ENCODE results near the gene GALNT10.

DNA sequence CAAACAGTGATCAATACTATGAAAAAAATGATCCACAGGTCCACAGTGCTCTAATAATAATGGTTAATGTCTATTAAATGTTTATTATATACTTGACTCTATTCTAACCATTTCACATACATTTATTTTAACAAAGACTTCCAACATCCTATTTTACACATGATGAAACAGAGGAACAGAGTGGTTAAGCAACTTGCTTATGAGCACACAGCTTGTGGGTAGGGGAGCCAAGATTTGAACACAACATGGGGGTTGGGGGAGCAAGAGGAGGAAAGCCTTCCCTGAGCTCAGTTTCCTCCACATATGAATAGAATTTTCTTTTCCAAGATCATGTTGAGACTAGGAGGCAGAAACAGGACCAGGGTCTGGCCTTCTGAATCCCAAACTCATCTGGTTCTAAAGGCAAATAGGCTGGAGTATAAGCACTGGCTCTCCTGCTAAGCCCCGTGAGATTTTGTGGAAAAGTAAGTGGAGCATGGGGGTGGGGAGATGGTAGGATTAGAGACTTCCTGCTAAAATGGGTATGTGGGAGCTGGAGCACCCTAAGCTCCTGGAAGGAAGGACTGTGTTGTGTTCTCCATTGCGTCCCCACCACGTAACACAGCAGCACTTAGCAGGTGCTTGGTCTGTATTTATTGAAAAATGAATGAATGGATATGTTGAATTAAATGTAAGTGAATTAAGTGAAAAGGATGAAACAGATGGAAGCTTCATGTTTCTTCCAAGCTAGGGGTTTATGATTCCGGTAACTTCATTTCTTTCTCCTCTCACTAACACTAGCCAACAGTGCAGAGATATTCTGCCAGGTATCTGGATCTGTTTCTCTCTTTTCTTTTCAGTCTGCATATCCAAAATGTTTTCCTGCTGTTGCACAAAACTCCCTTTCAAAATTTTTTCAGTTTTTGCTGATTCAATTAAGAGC is 26.9 kb upstream of the GALNT10 start:
- TF ChIP-seq CTCF (IDR thresholded peaks at IDR 0.05; ENCODE audit: control extremely low read depth in 1 of 3, insufficient read depth in 1 of 3, low read depth in 1 of 3, low read length in 3 of 3) (no peak), YY1 (IDR thresholded peaks at IDR 0.05; ENCODE audit: low read depth, low read length) (no peak)
